GM12875 (cell line): ENCODE results near the gene RTF2.

Experiments used
- H3K4me3 ChIP-seq: one replicate; pipeline ENCODE4 v1.5.1; 2011; ENCODE audit warnings: low read depth, low read length, control low read depth
- TF ChIP-seq, protein P1 (sequence below): IDR thresholded peaks from 2 replicates; pipeline ENCODE4 v1.5.1; 2011; ENCODE audit warnings: low read depth, mild to moderate bottlenecking, control low read depth, inconsistent platforms, low read length, moderate library complexity, borderline replicate concordance; ENCODE audit not compliant: insufficient read depth

The RTF2 gene

DNA sequence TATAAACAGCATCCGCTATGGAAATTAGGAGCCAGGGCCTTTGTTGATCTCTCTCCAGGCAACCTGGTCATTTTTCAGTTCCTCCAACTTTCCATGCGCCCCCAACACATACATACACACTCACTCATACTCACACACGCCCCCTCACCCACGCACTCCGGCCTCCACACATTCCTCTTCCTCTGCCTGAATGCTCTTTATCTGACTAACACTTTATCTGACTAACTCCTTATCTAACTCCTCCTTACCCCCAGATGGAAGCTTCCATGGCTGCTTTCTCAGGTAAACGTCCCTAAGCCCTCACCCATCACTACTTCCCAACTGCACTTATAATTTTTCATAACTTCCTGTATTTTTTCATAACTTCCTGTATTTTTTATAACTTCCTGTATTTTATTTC is 38.9 kb upstream of the RTF2 start:
- no peak overlapping the region for H3K4me3 ChIP-seq
- TF ChIP-seq, protein P1, sequence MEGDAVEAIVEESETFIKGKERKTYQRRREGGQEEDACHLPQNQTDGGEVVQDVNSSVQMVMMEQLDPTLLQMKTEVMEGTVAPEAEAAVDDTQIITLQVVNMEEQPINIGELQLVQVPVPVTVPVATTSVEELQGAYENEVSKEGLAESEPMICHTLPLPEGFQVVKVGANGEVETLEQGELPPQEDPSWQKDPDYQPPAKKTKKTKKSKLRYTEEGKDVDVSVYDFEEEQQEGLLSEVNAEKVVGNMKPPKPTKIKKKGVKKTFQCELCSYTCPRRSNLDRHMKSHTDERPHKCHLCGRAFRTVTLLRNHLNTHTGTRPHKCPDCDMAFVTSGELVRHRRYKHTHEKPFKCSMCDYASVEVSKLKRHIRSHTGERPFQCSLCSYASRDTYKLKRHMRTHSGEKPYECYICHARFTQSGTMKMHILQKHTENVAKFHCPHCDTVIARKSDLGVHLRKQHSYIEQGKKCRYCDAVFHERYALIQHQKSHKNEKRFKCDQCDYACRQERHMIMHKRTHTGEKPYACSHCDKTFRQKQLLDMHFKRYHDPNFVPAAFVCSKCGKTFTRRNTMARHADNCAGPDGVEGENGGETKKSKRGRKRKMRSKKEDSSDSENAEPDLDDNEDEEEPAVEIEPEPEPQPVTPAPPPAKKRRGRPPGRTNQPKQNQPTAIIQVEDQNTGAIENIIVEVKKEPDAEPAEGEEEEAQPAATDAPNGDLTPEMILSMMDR: no peak

DNA sequence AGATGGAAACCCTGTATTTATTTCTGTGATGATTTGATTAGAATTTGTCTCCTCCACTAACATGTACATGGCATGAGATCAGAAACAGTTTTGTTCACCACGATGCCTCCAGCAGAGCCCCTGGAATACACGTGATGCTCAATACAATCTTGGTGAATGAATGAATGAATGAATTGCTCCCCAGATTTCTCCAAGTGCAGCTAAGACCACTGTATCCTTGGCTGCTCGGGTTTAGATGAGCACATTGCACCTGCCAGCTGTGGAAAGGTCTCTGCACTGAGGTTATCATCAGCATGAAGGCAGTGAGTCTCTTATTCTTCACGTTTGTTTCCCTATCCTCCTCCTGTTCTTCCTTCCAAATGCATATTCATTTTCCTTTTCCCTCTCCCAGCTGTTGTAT is 38.5 kb upstream of the RTF2 start:
- no peak overlapping the region for H3K4me3 ChIP-seq
- TF ChIP-seq, protein P1: no peak

GRCh38 chr20:56430461-56430860 is 38.0 kb upstream of the RTF2 start:
- no peak overlapping the region for H3K4me3 ChIP-seq
- TF ChIP-seq, protein P1: no peak

GRCh38 chr20:56430957-56431356 is 37.5 kb upstream of the RTF2 start:
- TF ChIP-seq, protein P1: no peak
- no peak overlapping the region for H3K4me3 ChIP-seq

DNA sequence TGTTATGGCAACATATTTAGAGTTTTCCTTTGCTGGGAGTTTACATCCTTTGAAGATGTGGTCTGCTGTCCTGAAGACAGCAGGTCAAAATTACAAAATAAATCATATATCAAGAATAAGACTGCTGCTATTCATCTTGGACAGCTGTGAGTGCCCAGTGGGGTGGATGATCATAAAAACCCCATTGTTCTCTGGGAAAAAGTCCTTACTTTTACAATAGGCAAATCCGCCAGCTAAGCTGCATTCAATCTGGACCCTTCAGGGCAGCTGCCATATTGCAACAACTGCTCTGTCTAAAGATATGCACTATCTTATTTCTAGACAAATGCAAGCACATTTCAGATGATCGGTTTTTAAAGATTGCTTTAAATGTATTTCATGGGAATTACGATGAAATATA is 37.0 kb upstream of the RTF2 start:
- TF ChIP-seq, protein P1: no peak
- no peak overlapping the region for H3K4me3 ChIP-seq

DNA sequence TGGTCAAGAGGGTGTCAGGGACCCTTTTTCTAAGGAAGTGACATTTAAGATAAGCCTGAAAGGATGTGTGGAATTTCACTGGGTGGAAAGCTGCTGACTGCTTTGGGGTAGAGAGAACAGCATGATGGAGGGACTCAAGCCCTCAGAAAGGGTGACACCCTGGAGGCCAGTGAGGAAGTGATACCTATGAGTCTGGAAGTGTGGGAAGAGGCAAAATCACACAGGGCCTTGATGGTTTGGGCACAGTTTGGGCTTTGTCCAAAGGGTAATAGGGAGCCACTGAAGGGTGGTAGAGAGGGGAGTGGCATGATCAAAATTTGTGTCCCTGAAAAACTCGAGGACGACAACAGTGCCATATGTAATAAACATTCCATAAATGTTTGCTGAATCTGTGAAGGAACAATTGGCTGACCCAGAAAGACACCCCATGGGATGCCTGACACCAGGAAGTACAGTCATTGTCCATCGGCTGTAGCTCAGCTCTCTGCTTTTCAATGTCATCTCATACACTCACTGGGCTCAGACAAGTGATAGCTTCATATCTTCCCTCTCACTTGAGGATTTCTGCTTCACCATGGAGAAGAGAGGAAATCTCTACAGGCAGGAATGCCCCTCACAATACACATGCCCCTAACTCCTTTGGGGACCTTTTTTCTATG is 35.1 kb upstream of the RTF2 start:
- no peak overlapping the region for H3K4me3 ChIP-seq
- TF ChIP-seq, protein P1: no peak

GRCh38 chr20:56433880-56434255 is 34.6 kb upstream of the RTF2 start:
- no peak overlapping the region for H3K4me3 ChIP-seq
- TF ChIP-seq, protein P1: no peak
